HG02588 (cell line): Measurements from ENCODE around the gene RANGAP1.
"Not testable (repeated sequence)": the region's sequence is repeated elsewhere in the genome, so short reads cannot be mapped to it uniquely, and the experiment has no call there.

Experiments
- ATAC-seq: cut with Tn5 transposase; IDR thresholded peaks from one replicate; pipeline ENCODE4 v1.9.1; 2021; ENCODE audit warnings: mild to moderate bottlenecking, moderate library complexity; ENCODE audit not compliant: unreplicated experiment

Gene RANGAP1

GRCh38 chr22:41301085-41302020 is 15.4 kb upstream of the RANGAP1 start, which contains the start of gene ZC3H7B:
ZC3H7B (plus strand) TSS chr22:41301525; CDS start chr22:41320661, 19,136 bp downstream.
- ATAC-seq, result peak; percentile 73

GRCh38 chr22:41300661-41301060 is 14.7 kb upstream of the RANGAP1 start:
- no peak for ATAC-seq

- no peak for ATAC-seq
Measured at GRCh38 chr22:41296826-41297667, 11.1 kb upstream of the RANGAP1 start.

GRCh38 chr22:41294816-41295215 is 8.8 kb upstream of the RANGAP1 start:
- ATAC-seq, result not testable (repeated sequence)

GRCh38 chr22:41290262-41291221 is 4.6 kb upstream of the RANGAP1 start:
- no peak for ATAC-seq

GRCh38 chr22:41289671-41290070 is 3.7 kb upstream of the RANGAP1 start:
- ATAC-seq, result no peak

- no peak for ATAC-seq
Measured at GRCh38 chr22:41288245-41288946, 2.4 kb upstream of the RANGAP1 start.

- peak; percentile 11 for ATAC-seq
Measured at GRCh38 chr22:41286639-41287091, 678 bp upstream of the RANGAP1 start.

GRCh38 chr22:41285441-41285819 is 557 bp downstream of the RANGAP1 start:
- ATAC-seq, result peak; percentile 12

- no peak for ATAC-seq
Measured at GRCh38 chr22:41284465-41284864, 1.5 kb downstream of the RANGAP1 start.

- no peak for ATAC-seq
Measured at GRCh38 chr22:41280854-41281253, 5.1 kb downstream of the RANGAP1 start.

GRCh38 chr22:41280065-41280464 is 5.9 kb downstream of the RANGAP1 start:
- ATAC-seq, result no peak

GRCh38 chr22:41274856-41275255 is 11.1 kb downstream of the RANGAP1 start:
- no peak for ATAC-seq

GRCh38 chr22:41273128-41273527 is 12.9 kb downstream of the RANGAP1 start:
- ATAC-seq, result no peak

GRCh38 chr22:41271787-41272186 is 14.2 kb downstream of the RANGAP1 start:
- no peak for ATAC-seq

GRCh38 chr22:41267958-41268357 is 18.0 kb downstream of the RANGAP1 start:
- ATAC-seq, result no peak

GRCh38 chr22:41264408-41264941 is 21.5 kb downstream of the RANGAP1 start:
- ATAC-seq, result no peak

GRCh38 chr22:41263704-41264103 is 22.3 kb downstream of the RANGAP1 start:
- ATAC-seq, result no peak

GRCh38 chr22:41262250-41262765 is 23.7 kb downstream of the RANGAP1 start:
- no peak for ATAC-seq
